PC-3 (cell line): ENCODE results near the gene EIPR1.

Source experiments
- EZH2 ChIP-seq: fragments of 300-600 bp; sonication (generic); IDR thresholded peaks from one replicate; pipeline ENCODE4 v1.6.1; 2017; ENCODE audit warnings: antibody characterized with exemption, mild to moderate bottlenecking, low read length; ENCODE audit not compliant: unreplicated experiment
- EZH2phosphoT487 ChIP-seq: fragments of 300-600 bp; sonication (generic); IDR thresholded peaks from 2 replicates; pipeline ENCODE4 v1.6.1; 2018; ENCODE audit warnings: mild to moderate bottlenecking, antibody characterized with exemption, low read length, borderline replicate concordance
- TF ChIP-seq, protein P1 (sequence below): fragments of 300-600 bp; sonication (generic); conservative IDR thresholded peaks from 2 replicates; pipeline ENCODE4 v1.5.1; 2017; ENCODE audit warnings: antibody characterized with exemption, low read depth, mild to moderate bottlenecking, low read length

DNA sequence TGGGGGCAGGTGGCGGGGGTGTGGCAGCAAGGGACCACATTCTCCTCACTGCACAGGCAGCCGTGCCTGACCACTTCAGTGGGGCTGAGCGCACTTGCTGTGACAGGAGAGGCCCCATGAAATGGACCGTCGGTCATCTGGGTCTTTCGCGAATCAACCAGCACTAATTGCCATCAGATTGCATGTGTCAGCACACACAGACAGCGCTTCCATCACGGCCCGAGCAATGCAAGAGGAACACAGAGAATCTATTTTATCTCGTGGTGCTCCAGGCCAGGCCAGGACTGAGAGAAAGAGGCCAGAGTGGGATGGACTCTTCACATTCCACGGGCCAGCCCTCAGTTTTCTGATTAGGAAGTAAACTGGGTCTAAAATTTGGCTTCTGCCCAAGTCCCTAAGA is 87.0 kb downstream of the EIPR1 start:
- no peak for TF ChIP-seq EZH2
- TF ChIP-seq, protein P1, sequence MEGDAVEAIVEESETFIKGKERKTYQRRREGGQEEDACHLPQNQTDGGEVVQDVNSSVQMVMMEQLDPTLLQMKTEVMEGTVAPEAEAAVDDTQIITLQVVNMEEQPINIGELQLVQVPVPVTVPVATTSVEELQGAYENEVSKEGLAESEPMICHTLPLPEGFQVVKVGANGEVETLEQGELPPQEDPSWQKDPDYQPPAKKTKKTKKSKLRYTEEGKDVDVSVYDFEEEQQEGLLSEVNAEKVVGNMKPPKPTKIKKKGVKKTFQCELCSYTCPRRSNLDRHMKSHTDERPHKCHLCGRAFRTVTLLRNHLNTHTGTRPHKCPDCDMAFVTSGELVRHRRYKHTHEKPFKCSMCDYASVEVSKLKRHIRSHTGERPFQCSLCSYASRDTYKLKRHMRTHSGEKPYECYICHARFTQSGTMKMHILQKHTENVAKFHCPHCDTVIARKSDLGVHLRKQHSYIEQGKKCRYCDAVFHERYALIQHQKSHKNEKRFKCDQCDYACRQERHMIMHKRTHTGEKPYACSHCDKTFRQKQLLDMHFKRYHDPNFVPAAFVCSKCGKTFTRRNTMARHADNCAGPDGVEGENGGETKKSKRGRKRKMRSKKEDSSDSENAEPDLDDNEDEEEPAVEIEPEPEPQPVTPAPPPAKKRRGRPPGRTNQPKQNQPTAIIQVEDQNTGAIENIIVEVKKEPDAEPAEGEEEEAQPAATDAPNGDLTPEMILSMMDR = no peak
- no peak for TF ChIP-seq EZH2phosphoT487
